Measurements from ENCODE around the gene DDX46. TPM values are rescaled to one million over a fixed set of nuclear protein-coding genes. Genes with fewer than 3 reads are reported as not detected.
A peak's percentile ranks its signal among the peaks of the same experiment; 100 is the strongest.
"Not testable (repeated sequence)": the region's sequence is repeated elsewhere in the genome, so short reads cannot be mapped to it uniquely, and the experiment has no call there.

Gene DDX46, protein sequence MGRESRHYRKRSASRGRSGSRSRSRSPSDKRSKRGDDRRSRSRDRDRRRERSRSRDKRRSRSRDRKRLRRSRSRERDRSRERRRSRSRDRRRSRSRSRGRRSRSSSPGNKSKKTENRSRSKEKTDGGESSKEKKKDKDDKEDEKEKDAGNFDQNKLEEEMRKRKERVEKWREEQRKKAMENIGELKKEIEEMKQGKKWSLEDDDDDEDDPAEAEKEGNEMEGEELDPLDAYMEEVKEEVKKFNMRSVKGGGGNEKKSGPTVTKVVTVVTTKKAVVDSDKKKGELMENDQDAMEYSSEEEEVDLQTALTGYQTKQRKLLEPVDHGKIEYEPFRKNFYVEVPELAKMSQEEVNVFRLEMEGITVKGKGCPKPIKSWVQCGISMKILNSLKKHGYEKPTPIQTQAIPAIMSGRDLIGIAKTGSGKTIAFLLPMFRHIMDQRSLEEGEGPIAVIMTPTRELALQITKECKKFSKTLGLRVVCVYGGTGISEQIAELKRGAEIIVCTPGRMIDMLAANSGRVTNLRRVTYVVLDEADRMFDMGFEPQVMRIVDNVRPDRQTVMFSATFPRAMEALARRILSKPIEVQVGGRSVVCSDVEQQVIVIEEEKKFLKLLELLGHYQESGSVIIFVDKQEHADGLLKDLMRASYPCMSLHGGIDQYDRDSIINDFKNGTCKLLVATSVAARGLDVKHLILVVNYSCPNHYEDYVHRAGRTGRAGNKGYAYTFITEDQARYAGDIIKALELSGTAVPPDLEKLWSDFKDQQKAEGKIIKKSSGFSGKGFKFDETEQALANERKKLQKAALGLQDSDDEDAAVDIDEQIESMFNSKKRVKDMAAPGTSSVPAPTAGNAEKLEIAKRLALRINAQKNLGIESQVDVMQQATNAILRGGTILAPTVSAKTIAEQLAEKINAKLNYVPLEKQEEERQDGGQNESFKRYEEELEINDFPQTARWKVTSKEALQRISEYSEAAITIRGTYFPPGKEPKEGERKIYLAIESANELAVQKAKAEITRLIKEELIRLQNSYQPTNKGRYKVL
- 13.8 and 18.1 TPM in 2 replicates for total RNA-seq (2014; rRNA removed; shearing (Covaris generic))

DNA sequence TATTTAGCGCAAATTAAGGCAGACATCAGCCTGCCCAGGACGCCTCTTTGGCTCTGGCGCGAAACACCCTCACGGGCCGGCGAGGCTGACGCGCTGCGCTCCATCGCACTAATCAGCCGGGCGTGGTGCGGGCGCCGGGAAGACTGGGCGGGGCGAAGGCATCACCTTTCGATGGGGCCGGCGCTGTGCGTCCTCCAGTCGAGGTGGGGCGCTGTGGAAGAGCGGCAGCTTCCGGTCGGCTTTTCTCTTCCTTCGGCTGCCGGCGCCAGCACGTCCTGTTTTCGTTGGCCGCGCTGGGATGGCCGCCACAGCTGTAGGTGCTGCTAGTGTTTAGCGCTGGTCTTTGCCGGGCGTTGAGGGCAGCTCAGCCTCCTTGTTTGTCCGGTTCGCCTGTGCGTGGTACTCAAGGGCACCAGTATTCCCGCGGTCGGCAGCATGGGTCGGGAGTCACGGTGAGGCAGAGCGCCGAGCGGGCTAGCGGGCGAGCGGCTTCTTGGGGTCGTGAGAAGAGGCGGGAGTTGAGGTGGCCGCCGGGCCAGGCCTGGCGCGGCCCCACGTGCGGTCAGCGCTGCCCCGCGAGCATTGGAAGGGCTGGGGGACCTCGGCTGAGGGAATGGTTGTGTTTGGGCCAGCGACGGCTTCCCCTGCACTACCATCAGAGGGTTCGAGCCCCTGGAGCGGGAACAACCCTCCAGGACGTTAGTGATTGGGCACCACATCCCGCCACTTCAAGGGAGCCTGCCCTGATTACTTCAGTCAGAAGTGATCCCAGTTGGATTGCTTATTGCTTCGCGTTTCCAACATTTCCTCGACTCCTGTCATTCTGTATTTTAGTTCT is at the start of gene DDX46:
DDX46 (plus strand) TSS at position 276 of the 838 bp plus-strand sequence; CDS start at position 436, 160 bp downstream.
- in situ Hi-C loops (cut with HindIII; ENCODE audit: low sequenced_read_pairs): loop anchor here (10.0 kb wide), 1 partner anchor 176 kb away; no protein-coding TSS in a partner anchor
- peak; percentile 94 for DNase-seq (ENCODE audit: low spot score)

DNA sequence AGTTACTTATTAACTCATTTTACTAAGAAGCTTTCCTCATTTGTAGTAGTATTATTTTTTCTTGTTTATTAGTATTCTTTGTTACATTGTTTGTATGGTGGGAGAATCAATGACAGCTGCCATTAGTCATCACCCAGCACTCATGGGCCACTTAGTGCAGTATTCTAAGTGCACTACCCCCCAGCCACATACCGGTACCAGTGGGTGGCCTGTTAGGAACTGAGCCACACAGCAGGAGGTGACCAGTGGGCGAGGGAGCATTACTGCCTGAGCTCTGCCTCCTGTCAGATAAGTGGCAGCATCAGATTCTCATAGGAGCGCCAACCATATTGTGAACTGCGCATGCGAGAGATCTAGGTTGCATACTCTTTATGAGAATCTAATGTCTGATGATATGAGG is 44.5 kb upstream of the DDX46 start:
- in situ Hi-C loops (cut with HindIII; ENCODE audit: low sequenced_read_pairs): no loop called here
- DNase-seq (ENCODE audit: low spot score): no peak

DNA sequence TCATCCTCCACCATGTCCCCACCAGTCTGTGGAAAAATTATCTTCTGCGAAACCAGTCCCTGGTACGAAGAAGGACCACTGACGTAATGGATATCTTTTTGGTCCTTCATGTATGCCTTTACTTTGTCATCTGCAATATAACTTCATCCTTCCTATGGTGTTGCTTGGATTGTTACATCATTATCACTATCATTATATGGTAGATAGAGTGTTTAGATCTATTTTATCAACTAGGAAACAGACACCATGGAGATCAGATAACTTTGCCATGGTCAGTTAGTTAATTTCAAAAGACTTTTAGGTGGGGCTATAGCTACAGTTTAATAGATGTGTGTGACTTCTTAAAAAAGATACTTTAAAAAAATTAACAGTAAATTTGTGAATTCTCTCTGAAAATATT is 44.0 kb upstream of the DDX46 start:
- in situ Hi-C loops (cut with HindIII; ENCODE audit: low sequenced_read_pairs): no loop called here
- DNase-seq (ENCODE audit: low spot score): no peak

DNA sequence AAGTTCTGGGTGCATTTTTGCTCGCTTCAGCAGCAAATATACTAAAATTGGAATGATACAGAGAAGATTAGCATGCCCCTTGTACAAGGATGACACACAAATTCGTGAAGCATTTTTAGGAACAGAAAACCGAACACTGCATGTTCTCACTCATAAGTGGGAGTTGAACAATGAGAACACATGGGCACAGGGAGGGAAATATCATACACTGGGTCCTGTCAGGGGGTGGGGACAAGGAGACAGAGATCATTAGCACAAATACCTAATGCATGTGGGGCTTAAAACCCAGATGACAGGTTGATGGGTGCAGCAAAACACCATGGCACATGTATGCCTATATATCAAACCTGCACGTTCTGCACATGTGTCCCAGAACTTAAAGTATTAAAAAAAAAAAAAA is 43.1 kb upstream of the DDX46 start:
- DNase-seq (ENCODE audit: low spot score); in situ Hi-C loops (cut with HindIII; ENCODE audit: low sequenced_read_pairs): not testable (repeated sequence)

DNA sequence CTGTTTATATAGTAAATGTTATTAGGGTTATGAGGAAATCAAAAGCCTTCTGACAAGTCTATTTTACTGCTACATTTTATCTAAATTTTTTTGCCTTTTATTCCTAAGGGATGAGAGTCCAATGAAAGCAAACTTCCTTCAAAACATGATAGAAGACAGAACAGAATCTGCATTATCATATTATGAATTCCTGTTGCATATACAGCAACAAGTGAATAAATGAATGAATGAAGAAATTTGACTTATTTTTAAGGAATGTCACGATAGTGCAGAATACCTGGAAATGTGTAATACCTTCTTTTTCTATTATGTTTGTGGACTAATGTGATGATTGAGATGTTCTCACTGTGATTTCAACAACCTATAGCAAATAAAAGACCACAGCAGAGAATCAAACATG is 33.7 kb upstream of the DDX46 start:
- in situ Hi-C loops (cut with HindIII; ENCODE audit: low sequenced_read_pairs): no loop called here
- DNase-seq (ENCODE audit: low spot score): no peak

DNA sequence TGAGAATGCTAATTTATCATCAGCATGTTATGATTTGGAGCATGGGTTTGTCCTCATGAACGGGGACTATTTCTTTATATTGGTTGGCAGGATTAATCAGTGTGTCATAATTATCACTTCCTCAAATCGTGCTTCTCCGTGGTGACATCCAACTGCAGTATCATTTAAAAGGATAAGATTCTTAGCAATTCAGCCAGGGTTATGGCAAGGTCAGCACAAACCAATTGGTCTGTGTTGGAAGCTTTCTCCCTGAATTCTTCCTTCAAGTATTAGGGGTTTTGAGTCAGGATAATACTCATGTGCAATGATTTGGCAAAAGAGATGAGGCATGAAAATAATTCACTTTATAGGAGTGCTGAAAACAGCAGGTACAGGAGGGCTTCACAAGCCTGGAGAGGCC is 25.8 kb upstream of the DDX46 start:
- no peak for DNase-seq (ENCODE audit: low spot score)
- in situ Hi-C loops (cut with HindIII; ENCODE audit: low sequenced_read_pairs): no loop called here

DNA sequence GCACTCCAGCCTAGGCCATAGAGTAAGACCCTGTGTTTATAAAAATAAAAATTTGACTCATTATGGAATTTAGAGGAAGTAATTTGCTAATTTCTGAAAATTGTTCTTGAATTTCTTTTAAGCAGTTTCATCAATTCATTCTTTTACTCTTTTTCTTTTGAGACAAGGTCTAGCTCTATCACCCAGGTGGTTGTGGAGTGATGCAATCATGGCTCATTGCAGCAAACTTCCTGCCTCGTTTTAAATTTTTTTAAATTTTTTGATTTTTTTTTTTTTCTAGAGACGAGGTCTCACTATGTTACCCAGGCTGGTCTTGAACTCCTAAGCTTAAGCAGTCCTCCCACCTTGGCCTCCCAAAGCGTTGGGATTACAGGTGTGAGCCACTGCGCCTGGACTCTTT is 23.3 kb upstream of the DDX46 start:
- DNase-seq (ENCODE audit: low spot score): no peak
- in situ Hi-C loops (cut with HindIII; ENCODE audit: low sequenced_read_pairs): no loop called here

DNA sequence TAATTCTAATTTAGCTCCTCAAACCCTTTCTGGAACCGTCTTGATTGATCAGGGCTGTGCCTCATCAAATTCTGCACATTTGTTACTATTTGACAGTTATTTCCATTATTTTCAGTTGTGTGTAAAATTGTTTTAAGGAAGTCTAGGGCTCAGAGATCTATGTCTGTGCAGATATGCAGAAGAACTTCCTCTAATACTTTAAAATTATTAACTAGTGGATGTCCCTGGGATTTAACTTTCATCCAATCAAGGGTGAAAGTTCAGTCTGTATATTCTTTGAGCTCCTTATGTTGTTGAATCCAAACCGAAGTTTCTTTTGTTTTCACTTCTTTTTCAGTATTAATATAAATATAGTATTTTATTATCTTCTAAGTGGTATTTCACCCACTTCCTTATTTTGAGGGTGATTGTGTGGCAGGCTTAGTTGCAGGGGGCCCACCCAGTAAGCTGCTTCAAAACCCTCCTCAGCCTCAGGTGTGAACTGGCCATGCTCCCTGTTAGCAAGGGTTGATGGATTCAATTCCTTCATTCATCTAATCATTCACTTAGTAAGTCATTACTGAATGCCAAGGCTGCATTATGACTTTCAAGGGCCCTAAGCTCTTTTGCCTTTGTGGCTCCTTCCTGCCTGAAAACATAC is 22.3 kb upstream of the DDX46 start:
- DNase-seq (ENCODE audit: low spot score): no peak
- in situ Hi-C loops (cut with HindIII; ENCODE audit: low sequenced_read_pairs): no loop called here

DNA sequence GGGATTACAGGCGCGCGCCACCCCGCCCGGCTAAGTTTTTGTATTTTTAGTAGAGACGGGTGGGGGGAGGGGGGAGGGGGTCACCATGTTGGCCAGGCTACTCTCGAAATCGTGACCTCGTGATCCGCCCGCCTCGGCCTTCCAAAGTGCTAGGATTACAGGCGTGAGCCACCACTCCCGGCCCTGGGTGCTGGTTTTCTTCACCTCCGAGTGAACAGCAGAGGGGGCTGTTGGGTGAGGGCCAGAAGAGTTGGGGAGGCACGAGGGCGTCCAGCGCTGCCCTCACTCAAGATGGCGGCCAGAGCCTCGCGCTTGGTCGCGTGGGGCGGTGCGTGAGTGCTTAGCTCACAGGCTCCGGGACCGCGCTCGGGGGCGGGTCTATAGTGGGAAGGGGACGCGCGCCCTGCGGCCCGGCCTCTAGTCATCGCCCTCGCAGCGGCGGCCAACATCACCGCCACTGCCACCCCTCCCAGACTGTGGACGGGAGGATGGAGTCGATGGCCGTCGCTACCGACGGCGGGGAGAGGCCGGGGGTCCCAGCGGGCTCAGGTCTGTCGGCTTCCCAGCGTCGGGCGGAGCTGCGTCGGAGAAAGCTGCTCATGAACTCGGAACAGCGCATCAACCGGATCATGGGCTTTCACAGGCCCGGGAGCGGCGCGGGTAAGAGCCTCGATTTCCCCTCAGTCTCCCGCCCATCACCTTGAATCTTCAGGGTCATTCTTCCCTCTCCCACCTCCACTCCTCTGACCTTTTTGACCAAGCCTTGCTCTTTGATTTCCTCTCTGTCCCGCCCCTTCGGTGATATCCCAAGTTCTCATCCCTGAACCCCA is 20.2 kb upstream of the DDX46 start, which contains the start of gene CAMLG:
CAMLG (plus strand) TSS at position 416 of the 830 bp plus-strand sequence; CDS start at position 489, 73 bp downstream.
- DNase-seq (ENCODE audit: low spot score): peak; percentile 98
- in situ Hi-C loops (cut with HindIII; ENCODE audit: low sequenced_read_pairs): no loop called here

DNA sequence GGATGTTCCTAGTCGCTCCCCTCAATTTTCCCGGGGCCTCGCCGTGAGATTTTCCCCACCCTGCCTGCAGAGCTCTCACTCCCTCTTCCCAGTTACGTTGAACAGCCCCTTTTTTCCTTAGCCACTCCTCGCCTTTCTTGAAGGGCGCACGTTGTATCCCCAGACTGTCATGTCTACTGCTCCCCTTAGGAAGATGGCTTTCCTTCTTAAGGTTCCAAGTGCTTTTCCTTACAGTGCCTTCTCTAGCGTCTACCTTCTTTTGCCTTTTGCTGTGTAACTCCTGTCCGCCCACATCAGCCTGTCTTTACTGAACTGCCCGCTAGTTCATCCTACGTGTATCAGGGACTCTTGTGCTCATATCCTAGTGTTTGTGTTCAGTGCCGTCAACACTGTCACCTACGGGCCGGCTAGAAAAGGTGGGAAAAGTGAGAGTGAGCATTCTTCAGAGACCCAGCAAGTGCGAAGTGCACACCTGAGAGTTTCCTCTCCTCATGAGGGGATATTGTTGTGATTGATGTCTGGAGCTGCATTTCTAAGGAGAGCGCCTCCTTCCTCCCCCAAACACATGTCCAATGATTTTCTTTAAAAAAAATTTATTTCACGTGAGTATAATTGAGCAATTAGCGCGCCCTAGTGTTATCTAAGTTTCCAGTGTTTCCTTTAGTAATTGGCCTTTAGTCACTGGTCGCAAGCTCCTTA is 19.5 kb upstream of the DDX46 start:
- in situ Hi-C loops (cut with HindIII; ENCODE audit: low sequenced_read_pairs): no loop called here
- DNase-seq (ENCODE audit: low spot score): peak; percentile 58

DNA sequence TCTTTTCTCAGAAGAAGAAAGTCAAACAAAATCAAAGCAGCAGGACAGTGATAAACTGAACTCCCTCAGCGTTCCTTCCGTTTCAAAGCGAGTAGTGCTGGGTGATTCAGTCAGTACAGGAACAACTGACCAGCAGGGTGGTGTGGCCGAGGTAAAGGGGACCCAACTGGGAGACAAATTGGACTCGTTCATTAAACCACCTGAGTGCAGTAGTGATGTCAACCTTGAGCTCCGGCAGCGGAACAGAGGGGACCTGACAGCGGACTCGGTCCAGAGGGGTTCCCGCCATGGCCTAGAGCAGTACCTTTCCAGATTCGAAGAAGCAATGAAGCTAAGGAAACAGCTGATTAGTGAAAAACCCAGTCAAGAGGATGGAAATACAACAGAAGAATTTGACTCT is 17.5 kb upstream of the DDX46 start:
- DNase-seq (ENCODE audit: low spot score): no peak
- in situ Hi-C loops (cut with HindIII; ENCODE audit: low sequenced_read_pairs): no loop called here

DNA sequence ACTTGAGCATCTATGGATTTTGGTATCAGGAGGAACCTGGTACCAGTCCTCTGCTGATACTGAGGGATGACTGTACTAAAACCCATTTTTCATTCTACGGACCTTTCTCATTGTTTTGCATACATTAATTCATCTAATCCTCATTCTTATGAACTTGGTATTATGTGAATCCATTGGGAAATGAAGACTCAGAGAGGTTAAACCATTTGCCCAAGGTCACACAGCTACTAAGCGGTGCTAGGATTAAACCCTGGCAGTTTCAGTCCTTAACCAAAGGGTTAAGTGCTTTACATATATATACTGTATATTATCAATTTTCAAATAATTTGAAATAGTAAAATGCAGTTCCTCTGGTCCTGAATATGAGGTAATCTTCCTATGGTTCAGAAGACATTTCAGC is 16.4 kb upstream of the DDX46 start:
- in situ Hi-C loops (cut with HindIII; ENCODE audit: low sequenced_read_pairs): no loop called here
- DNase-seq (ENCODE audit: low spot score): no peak

DNA sequence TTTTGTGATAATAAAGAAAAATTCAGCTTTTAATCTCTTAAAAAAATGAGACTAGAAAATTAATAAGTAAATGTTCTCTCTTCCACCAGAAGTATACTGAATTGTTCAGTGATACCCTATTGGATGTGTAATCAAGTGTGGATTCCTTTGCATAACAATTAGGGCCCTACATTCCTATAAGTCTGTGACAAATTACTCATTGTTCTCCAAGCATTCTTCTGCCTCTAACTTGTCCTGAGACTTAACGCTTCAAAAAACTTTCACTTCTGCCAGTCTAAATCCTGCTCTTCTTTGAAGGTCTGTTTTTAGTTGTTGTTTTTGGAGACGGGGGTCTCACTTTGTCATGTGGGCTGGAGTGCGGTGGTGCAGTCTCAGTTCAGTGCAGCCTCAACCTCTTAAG is 9.2 kb upstream of the DDX46 start:
- no peak for DNase-seq (ENCODE audit: low spot score)
- in situ Hi-C loops (cut with HindIII; ENCODE audit: low sequenced_read_pairs): no loop called here

DNA sequence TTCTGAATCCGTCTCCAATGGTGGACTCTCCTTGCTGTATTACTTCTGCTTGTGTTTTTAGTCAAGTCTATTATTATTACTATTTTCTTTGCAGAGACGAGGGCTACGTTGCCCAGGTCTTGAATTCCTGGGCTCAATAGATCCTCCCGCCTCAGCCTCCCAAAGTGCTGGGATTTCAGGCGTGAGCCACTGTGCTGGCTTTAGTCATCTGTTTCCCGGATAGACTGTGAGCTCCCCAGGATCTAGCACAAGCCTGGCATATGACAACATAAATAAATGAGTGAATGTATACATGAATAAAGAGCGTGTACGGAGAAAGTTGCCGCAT is 439 bp upstream of the DDX46 start:
- in situ Hi-C loops (cut with HindIII; ENCODE audit: low sequenced_read_pairs): loop anchor here (10.0 kb wide), 1 partner anchor 177 kb away; no protein-coding TSS in a partner anchor
- no peak for DNase-seq (ENCODE audit: low spot score)

DNA sequence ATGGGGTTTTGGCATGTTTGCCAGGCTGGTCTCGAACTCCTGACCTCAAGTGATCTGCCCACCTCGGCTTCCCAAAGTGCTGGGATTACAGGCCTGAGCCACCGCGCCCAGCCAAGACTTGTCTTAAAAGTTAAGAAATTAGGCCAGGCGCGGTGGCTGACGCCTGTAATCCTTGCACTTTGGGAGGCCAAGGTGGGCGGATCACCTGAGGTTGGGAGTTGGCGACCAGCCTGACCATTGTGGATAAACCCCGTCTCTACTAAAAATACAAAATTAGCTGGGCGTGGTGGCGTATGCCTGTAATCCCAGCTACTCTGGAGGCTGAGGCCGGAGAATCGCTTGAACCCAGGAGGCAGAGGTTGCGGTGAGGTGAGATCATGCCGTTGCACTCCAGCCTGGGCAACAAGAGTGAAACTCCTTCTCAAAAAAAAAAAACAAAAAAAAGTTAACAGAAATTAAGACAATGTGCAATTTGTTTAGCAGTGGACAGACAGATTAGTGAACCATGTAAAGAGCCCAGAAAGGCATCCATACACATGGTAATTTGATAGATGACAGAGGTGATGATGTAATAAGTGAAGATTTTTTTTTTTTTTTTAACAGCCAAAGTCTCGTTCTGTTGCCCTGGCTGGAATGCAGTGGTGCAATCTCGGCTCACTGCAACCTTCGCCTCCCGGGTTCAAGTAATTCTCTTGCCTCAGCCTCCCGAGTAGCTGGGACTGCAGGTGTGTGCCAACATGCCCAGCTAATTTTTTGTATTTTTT is 9.1 kb downstream of the DDX46 start:
- in situ Hi-C loops (cut with HindIII; ENCODE audit: low sequenced_read_pairs); DNase-seq (ENCODE audit: low spot score): not testable (repeated sequence)

DNA sequence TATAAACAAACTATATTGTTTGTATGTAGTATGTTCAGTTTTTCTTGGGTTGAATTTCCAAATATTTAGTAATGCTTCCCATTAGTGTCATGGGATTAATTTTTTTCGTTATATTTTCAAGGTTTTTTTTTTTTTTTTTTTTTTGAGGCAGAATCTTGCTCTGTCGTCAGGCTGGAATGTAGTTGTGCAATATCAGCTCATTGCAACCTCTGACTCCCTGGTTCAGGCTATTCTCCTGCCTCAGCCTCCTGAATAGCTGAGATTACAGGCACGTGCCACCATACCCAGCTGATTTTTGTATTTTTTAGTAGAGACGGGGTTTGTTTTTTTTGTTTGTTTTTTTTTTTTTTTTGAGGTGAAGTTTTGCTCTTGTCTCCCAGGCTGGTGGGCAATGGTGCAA is 10.6 kb downstream of the DDX46 start:
- in situ Hi-C loops (cut with HindIII; ENCODE audit: low sequenced_read_pairs): no loop called here
- no peak for DNase-seq (ENCODE audit: low spot score)

Measured in G401 (cell line).